Naive thymus-derived CD8-positive, alpha-beta T cell (primary cell): ENCODE measurements around the gene PRDM1. TPM values are rescaled to one million over a fixed set of nuclear protein-coding genes. Genes with fewer than 3 reads are reported as not detected.

Experiments
- ATAC-seq, 2 donors: fragments of 150-1000 bp; cut with Tn5 transposase in 1 of 2; sonication (Bioruptor Pico), chemical (Tn5 transposase) in 1 of 2; 1 replicate in 1 of 2; 2 replicates in 1 of 2; pipeline ENCODE4 v1.10.0; 2021; ENCODE audit warnings: mild to moderate bottlenecking in 2 of 2, moderate library complexity in 2 of 2
- POLR2A ChIA-PET: fragments of 350-600 bp; sonication (Branson Sonifier 250); formaldehyde crosslinking; loops from one replicate; lab custom pipeline; 2021; ENCODE audit warnings: antibody characterized with exemption; lab: Charles Lee
- DNase-seq, 10 donors: peaks; one replicate each; pipeline versions ENCODE4 v3.0.0 to v3.0.0-alpha.2; 2020 to 2022
- H3K27ac Mint-ChIP-seq, 10 donors: one replicate each; pipeline ENCODE4 v1.8.0; 2020 to 2022; ENCODE audit warnings: mild to moderate bottlenecking in 10 of 10, mixed read lengths in 10 of 10, moderate library complexity in 4 of 10, inconsistent platforms in 1 of 10
- H3K27me3 Mint-ChIP-seq, 5 donors: one replicate each; pipeline ENCODE4 v1.8.0; 2021 to 2022; ENCODE audit warnings: mixed read lengths in 5 of 5
- H3K36me3 Mint-ChIP-seq, 3 donors: one replicate each; pipeline ENCODE4 v1.8.0; 2020 to 2022; ENCODE audit warnings: mixed read lengths in 3 of 3, mild to moderate bottlenecking in 2 of 3, inconsistent platforms in 1 of 3
- H3K4me1 Mint-ChIP-seq, 4 donors: one replicate each; pipeline ENCODE4 v1.8.0; 2021 to 2022; ENCODE audit warnings: mixed read lengths in 4 of 4
- H3K4me3 Mint-ChIP-seq, 10 donors: one replicate each; pipeline ENCODE4 v1.8.0; 2020 to 2022; ENCODE audit warnings: mild to moderate bottlenecking in 10 of 10, mixed read lengths in 10 of 10, moderate library complexity in 6 of 10, inconsistent platforms in 1 of 10
- H3K9me3 Mint-ChIP-seq, 9 donors: one replicate each; pipeline ENCODE4 v1.8.0; 2020 to 2022; ENCODE audit warnings: mixed read lengths in 9 of 9, mild to moderate bottlenecking in 3 of 9, inconsistent platforms in 1 of 9, moderate library complexity in 1 of 9
- polyA plus RNA-seq, 3 donors: library from polyadenylated mRNA; unstranded; fragments of 300-500 nt; fragmentation: Illumina TruSeq; gene quantifications; one replicate each; pipeline ENCODE4 v1.2.3, GENCODE V29; 2021
- total RNA-seq, 8 experiments: library from RNA in 2 of 8; stranded (reverse) in 2 of 8; gene quantifications; one replicate each; pipeline ENCODE4 v1.2.3 and lab custom pipeline; 2021 to 2026

Gene PRDM1
- total and polyA plus RNA-seq, 5 experiments from 2014 or later, result 0.35 to 15.6 (median 0.94) TPM

GRCh38 chr6:106100755-106101154 is 14.6 kb downstream of the PRDM1 start:
- H3K9me3 Mint-ChIP-seq, result no peaks in the 10 kb centered on the region
- ATAC-seq (no peak), DNase-seq (no peak)
- H3K4me3 Mint-ChIP-seq, result peak overlapping the region in 4 of 10 donors; percentile 58 to 93 (median 84)
- POLR2A ChIA-PET, result interaction anchor here (0.6 to 2.4 kb wide), 2 partner anchors 17 to 30 kb away, joined by 3 to 9 read pairs; no protein-coding TSS in a partner anchor
- peaks cover 0 to 27% (median 4%) of the 10 kb centered on the region in 5 donors for H3K27me3 Mint-ChIP-seq
- H3K36me3 Mint-ChIP-seq, result no peaks in the 10 kb centered on the region
- peaks cover 31 to 81% (median 59%) of the 10 kb centered on the region in 4 donors for H3K4me1 Mint-ChIP-seq
- H3K27ac Mint-ChIP-seq, result peak overlapping the region in 4 of 10 donors; percentile 44 to 93 (median 74)

DNA sequence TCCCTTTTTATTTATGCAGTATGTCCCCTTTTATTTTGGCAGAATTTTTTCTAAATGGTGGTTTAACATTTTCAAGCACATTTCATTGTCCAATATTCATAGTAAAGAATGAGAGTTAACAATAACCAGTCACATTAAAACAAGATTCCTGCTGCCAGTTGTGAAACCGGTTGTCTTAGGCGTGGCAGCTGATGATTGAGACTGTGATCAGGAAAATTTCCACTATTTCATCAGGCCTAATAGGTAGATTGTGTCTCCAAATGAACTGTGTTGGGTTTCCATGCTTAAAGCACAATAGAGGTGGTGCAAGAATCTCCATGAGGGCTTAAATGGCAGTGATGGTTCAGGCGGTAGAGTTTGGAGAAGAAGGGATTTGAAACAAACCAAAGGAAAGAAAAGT is 15.3 kb downstream of the PRDM1 start:
- DNase-seq (no peak), ATAC-seq (no peak)
- Mint-ChIP-seq H3K27ac (peak overlapping the region in 3 of 10 donors; percentile 44 to 93 (median 92)), H3K4me3 (peak overlapping the region in 4 of 10 donors; percentile 58 to 93 (median 84)), H3K9me3 (no peaks in the 10 kb centered on the region), H3K27me3 (peaks cover 0 to 30% (median 4%) of the 10 kb centered on the region in 5 donors), H3K4me1 (peaks cover 31 to 81% (median 56%) of the 10 kb centered on the region in 4 donors), H3K36me3 (no peaks in the 10 kb centered on the region)
- POLR2A ChIA-PET, result interaction anchor here (0.6 kb wide), 1 partner anchor 29 kb away, joined by 3 read pairs; no protein-coding TSS in a partner anchor

- Mint-ChIP-seq H3K27ac (peak overlapping the region in 3 of 10 donors; percentile 64 to 93 (median 67)), H3K9me3 (no peaks in the 10 kb centered on the region), H3K4me3 (peak overlapping the region in 3 of 10 donors; percentile 72 to 93 (median 78)), H3K36me3 (no peaks in the 10 kb centered on the region), H3K27me3 (peaks cover 0 to 35% (median 4%) of the 10 kb centered on the region in 5 donors), H3K4me1 (peaks cover 34 to 81% (median 54%) of the 10 kb centered on the region in 4 donors)
- POLR2A ChIA-PET, result no interaction called here
- DNase-seq, result no peak
- no peak for ATAC-seq
These were observed 15.9 kb downstream of the PRDM1 start for GRCh38 chr6:106102034-106102433.

DNA sequence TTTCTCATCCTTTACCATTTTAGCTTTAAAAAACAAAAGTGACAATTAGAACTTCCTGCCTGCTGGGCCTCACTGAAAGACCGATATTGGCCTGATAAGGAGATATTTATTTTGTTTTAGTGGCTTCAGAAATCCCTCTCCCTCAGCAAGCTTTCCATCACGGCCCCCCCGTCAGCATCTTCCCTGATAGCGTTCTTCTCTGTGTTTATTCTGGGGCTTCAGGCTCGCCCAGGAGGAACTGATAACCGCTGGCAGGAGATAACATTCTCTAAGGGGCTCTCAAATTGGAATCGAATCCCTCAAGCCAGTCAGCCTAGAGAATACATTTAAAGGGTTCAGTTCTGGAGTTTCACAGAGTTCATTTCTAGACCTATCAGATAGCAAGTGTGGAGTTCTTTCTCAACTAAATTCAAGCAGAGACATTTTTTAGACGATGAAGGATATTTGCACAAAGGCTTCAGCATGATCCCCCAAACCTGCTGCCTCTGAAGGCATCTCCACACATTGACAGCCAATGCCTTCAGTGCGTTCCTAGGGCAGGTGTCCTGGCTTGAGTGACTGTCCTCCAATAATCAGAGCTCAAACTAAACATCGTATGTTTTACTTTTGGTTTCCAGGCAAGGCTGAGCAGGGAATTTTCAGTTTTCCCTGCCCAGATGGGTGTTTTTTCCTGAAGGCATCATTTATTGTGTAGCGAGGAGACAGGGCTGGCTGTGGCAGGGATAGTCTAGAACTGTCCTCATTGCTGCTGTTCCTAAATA is 17.0 kb downstream of the PRDM1 start:
- H3K4me1 Mint-ChIP-seq, result peaks cover 25 to 75% (median 46%) of the 10 kb centered on the region in 4 donors
- H3K27ac Mint-ChIP-seq, result peak overlapping the region in 4 of 10 donors; percentile 49 to 93 (median 82)
- no peak for ATAC-seq
- H3K9me3 Mint-ChIP-seq, result no peaks in the 10 kb centered on the region
- POLR2A ChIA-PET, result interaction anchor here (1.3 kb wide), 1 partner anchor 14 kb away, joined by 4 read pairs; no protein-coding TSS in a partner anchor
- no peak for DNase-seq
- peaks cover 0 to 38% (median 6%) of the 10 kb centered on the region in 5 donors for H3K27me3 Mint-ChIP-seq
- no peaks in the 10 kb centered on the region for H3K36me3 Mint-ChIP-seq
- peak overlapping the region; percentile 6 to 93 (median 75) for H3K4me3 Mint-ChIP-seq

- Mint-ChIP-seq H3K27me3 (peaks cover 0 to 38% (median 6%) of the 10 kb centered on the region in 5 donors), H3K36me3 (no peaks in the 10 kb centered on the region), H3K9me3 (no peaks in the 10 kb centered on the region), H3K27ac (peak overlapping the region in 4 of 10 donors; percentile 76 to 93 (median 83)), H3K4me3 (peak overlapping the region; percentile 54 to 93 (median 75)), H3K4me1 (peaks cover 22 to 73% (median 40%) of the 10 kb centered on the region in 4 donors)
- ATAC-seq (peak; percentile 68 to 79), DNase-seq (peak in 3 of 10 donors; percentile 14 to 28 (median 23))
- POLR2A ChIA-PET, result interaction anchor here (1.3 kb wide), 1 partner anchor 14 kb away, joined by 4 read pairs; no protein-coding TSS in a partner anchor
These were observed 17.6 kb downstream of the PRDM1 start for GRCh38 chr6:106103728-106104109.

DNA sequence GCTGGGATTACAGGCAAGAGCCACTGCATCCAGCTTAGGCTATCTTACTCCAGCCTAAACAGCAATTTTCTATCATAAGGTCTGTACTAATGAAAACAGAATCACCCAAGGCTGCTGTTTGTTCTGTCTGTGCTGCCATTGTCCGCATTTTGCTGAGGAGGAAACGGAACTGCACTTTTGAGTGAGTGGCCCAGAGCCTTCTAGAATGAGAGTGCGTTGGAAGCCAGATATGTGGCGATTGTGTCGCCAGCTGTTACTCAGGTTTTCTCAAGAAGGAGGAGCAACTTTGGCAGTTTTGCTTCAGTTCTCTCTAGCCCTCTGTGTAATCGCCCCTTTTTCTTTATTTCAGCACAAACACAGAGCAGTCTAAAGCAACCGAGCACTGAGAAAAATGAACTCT is 18.3 kb downstream of the PRDM1 start:
- ATAC-seq, result no peak
- POLR2A ChIA-PET, result interaction anchor here (0.6 to 1.3 kb wide), 3 partner anchors 13 to 1662 kb away, joined by 4 to 5 read pairs (median 4); no protein-coding TSS in a partner anchor
- DNase-seq, result no peak
- no peak overlapping the region for H3K27ac Mint-ChIP-seq
- H3K27me3 Mint-ChIP-seq, result peaks cover 0 to 38% (median 6%) of the 10 kb centered on the region in 5 donors
- no peaks in the 10 kb centered on the region for H3K36me3 Mint-ChIP-seq
- H3K4me3 Mint-ChIP-seq, result no peak overlapping the region
- H3K9me3 Mint-ChIP-seq, result no peaks in the 10 kb centered on the region
- peaks cover 17 to 68% (median 33%) of the 10 kb centered on the region in 4 donors for H3K4me1 Mint-ChIP-seq

DNA sequence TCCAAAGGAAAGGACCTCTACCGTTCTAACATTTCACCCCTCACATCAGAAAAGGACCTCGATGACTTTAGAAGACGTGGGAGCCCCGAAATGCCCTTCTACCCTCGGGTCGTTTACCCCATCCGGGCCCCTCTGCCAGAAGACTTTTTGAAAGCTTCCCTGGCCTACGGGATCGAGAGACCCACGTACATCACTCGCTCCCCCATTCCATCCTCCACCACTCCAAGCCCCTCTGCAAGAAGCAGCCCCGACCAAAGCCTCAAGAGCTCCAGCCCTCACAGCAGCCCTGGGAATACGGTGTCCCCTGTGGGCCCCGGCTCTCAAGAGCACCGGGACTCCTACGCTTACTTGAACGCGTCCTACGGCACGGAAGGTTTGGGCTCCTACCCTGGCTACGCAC is 18.8 kb downstream of the PRDM1 start:
- Mint-ChIP-seq H3K4me3 (peak overlapping the region in 1 of 10 donors; percentile 44), H3K36me3 (no peaks in the 10 kb centered on the region), H3K4me1 (peaks cover 17 to 63% (median 31%) of the 10 kb centered on the region in 4 donors), H3K27me3 (peaks cover 0 to 38% (median 6%) of the 10 kb centered on the region in 5 donors), H3K27ac (peak overlapping the region in 2 of 10 donors; percentile 55 to 56), H3K9me3 (no peaks in the 10 kb centered on the region)
- no peak for DNase-seq
- ATAC-seq, result no peak
- POLR2A ChIA-PET, result interaction anchor here (1.5 kb wide), 1 partner anchor 10 kb away, joined by 3 read pairs; no protein-coding TSS in a partner anchor

DNA sequence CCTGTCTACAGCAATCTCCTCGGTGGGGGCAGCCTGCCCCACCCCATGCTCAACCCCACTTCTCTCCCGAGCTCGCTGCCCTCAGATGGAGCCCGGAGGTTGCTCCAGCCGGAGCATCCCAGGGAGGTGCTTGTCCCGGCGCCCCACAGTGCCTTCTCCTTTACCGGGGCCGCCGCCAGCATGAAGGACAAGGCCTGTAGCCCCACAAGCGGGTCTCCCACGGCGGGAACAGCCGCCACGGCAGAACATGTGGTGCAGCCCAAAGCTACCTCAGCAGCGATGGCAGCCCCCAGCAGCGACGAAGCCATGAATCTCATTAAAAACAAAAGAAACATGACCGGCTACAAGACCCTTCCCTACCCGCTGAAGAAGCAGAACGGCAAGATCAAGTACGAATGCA is 19.4 kb downstream of the PRDM1 start:
- no peaks in the 10 kb centered on the region for H3K36me3 Mint-ChIP-seq

DNA sequence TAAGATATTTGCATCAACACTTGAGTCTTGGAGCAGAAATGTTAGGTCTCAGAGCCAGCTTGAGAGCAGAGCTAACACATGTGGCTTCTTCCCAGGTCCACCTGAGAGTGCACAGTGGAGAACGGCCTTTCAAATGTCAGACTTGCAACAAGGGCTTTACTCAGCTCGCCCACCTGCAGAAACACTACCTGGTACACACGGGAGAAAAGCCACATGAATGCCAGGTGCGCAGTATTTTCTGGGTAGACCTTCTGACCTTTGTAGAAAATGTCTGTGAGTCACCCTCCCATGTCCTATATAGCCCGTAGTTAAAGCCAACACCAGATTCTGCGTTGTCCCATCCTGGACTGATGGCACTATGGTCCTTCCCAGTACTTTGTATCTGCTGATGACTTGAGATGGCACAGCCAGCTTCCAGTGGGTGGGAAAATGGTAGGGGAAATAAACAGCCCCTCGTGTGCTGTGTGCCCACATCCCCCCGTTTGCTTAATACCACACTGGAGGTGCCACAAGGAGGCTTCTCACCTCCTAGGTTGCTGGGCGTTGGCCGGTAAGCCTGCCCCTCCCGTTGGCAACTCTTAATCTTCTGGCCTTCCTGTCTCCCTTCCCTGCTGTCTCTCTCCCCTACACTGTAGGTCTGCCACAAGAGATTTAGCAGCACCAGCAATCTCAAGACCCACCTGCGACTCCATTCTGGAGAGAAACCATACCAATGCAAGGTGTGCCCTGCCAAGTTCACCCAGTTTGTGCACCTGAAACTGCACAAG is 20.3 kb downstream of the PRDM1 start:
- Mint-ChIP-seq H3K4me1 (peaks cover 15 to 60% (median 24%) of the 10 kb centered on the region in 4 donors), H3K27me3 (peaks cover 0 to 40% (median 8%) of the 10 kb centered on the region in 5 donors), H3K27ac (peak overlapping the region in 4 of 10 donors; percentile 7 to 52 (median 24)), H3K36me3 (no peaks in the 10 kb centered on the region), H3K4me3 (peak overlapping the region in 1 of 10 donors; percentile 59), H3K9me3 (no peaks in the 10 kb centered on the region)
- DNase-seq, result no peak
- no peak for ATAC-seq
- POLR2A ChIA-PET, result interaction anchor here (1.1 to 1.6 kb wide), 3 partner anchors 8 to 13 kb away, joined by 3 read pairs; no protein-coding TSS in a partner anchor

More for the DNA sequence above, 19.4 kb downstream of the PRDM1 start:
- H3K4me3 Mint-ChIP-seq, result no peak overlapping the region
- H3K9me3 Mint-ChIP-seq, result no peaks in the 10 kb centered on the region
- no peak for DNase-seq
- H3K27ac Mint-ChIP-seq, result peak overlapping the region in 1 of 10 donors; percentile 56
- peaks cover 17 to 60% (median 28%) of the 10 kb centered on the region in 4 donors for H3K4me1 Mint-ChIP-seq
- peaks cover 0 to 38% (median 6%) of the 10 kb centered on the region in 5 donors for H3K27me3 Mint-ChIP-seq
- POLR2A ChIA-PET, result interaction anchor here (1.1 to 1.6 kb wide), 3 partner anchors 8 to 14 kb away, joined by 3 read pairs; no protein-coding TSS in a partner anchor
- ATAC-seq, result no peak

DNA sequence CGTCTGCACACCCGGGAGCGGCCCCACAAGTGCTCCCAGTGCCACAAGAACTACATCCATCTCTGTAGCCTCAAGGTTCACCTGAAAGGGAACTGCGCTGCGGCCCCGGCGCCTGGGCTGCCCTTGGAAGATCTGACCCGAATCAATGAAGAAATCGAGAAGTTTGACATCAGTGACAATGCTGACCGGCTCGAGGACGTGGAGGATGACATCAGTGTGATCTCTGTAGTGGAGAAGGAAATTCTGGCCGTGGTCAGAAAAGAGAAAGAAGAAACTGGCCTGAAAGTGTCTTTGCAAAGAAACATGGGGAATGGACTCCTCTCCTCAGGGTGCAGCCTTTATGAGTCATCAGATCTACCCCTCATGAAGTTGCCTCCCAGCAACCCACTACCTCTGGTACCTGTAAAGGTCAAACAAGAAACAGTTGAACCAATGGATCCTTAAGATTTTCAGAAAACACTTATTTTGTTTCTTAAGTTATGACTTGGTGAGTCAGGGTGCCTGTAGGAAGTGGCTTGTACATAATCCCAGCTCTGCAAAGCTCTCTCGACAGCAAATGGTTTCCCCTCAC is 21.0 kb downstream of the PRDM1 start:
- ATAC-seq (no peak), DNase-seq (no peak)
- POLR2A ChIA-PET, result no interaction called here
- Mint-ChIP-seq H3K4me1 (peaks cover 16 to 61% (median 27%) of the 10 kb centered on the region in 4 donors), H3K36me3 (no peaks in the 10 kb centered on the region), H3K27ac (peak overlapping the region in 2 of 10 donors; percentile 7 to 52), H3K27me3 (peaks cover 0 to 46% (median 11%) of the 10 kb centered on the region in 5 donors), H3K9me3 (no peaks in the 10 kb centered on the region), H3K4me3 (peak overlapping the region in 1 of 10 donors; percentile 59)

- no peak for ATAC-seq
- Mint-ChIP-seq H3K27ac (peak overlapping the region in 3 of 10 donors; percentile 44 to 86 (median 63)), H3K4me1 (peaks cover 18 to 62% (median 29%) of the 10 kb centered on the region in 4 donors), H3K4me3 (no peak overlapping the region), H3K9me3 (no peaks in the 10 kb centered on the region), H3K36me3 (no peaks in the 10 kb centered on the region), H3K27me3 (peaks cover 3 to 50% (median 16%) of the 10 kb centered on the region in 5 donors)
- POLR2A ChIA-PET, result no interaction called here
- DNase-seq, result no peak
These were observed 22.0 kb downstream of the PRDM1 start for GRCh38 chr6:106108129-106108528.
